GM10248 (cell line): ENCODE data around the gene ZNF563.
"Not testable (repeated sequence)": the region's sequence is repeated elsewhere in the genome, so short reads cannot be mapped to it uniquely, and the experiment has no call there.

Experiments used
- CTCF ChIA-PET: fragments of 300-600 bp; sonication (Branson Sonifier 250); formaldehyde crosslinking; extraction: SDS; loops from one replicate; lab custom pipeline; 2021; ENCODE audit warnings: antibody characterized with exemption; lab: Yijun Ruan, JAX
- POLR2A ChIA-PET: fragments of 350-650 bp; sonication (Branson Sonifier 250); formaldehyde crosslinking; extraction: SDS; loops from one replicate; lab custom pipeline; 2020; ENCODE audit warnings: antibody characterized with exemption; lab: Yijun Ruan, JAX
- DNase-seq: peaks from one replicate; pipeline ENCODE4 v3.0.0; 2012; ENCODE audit errors: extremely low spot score
- TF ChIP-seq, protein P1 (sequence below): IDR thresholded peaks from 2 replicates; pipeline ENCODE4 v1.5.1; 2012; ENCODE audit warnings: mild to moderate bottlenecking, low read depth; ENCODE audit errors: extremely low read depth, missing control alignments, control extremely low read depth

The ZNF563 gene

DNA sequence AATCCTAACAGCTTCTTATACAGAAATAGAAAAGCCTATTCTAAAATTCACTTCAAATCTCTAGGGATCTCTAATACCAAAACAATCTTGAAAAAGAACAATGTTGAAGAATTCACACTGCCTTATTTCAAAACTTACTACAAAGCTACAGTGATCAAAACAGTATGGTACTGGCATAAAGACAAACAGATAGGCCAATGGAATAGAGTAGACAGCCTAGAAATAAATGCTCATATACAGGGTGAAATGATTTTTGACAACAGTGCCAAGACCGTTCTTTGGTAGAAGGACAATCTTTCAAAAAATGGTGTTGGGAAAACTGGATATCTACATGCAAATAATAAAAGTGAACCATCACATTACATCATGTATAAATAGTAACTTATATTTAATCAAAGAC, 11.8 kb upstream of the ZNF563 start:
- TF ChIP-seq, protein P1, sequence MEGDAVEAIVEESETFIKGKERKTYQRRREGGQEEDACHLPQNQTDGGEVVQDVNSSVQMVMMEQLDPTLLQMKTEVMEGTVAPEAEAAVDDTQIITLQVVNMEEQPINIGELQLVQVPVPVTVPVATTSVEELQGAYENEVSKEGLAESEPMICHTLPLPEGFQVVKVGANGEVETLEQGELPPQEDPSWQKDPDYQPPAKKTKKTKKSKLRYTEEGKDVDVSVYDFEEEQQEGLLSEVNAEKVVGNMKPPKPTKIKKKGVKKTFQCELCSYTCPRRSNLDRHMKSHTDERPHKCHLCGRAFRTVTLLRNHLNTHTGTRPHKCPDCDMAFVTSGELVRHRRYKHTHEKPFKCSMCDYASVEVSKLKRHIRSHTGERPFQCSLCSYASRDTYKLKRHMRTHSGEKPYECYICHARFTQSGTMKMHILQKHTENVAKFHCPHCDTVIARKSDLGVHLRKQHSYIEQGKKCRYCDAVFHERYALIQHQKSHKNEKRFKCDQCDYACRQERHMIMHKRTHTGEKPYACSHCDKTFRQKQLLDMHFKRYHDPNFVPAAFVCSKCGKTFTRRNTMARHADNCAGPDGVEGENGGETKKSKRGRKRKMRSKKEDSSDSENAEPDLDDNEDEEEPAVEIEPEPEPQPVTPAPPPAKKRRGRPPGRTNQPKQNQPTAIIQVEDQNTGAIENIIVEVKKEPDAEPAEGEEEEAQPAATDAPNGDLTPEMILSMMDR, result no peak
- ChIA-PET CTCF (interaction anchor here (1.6 kb wide), 1 partner anchor 12 kb away, joined by 4 read pairs; the partner anchor contains the start of gene ZNF563), POLR2A (no interaction called here)
- no peak for DNase-seq

DNA sequence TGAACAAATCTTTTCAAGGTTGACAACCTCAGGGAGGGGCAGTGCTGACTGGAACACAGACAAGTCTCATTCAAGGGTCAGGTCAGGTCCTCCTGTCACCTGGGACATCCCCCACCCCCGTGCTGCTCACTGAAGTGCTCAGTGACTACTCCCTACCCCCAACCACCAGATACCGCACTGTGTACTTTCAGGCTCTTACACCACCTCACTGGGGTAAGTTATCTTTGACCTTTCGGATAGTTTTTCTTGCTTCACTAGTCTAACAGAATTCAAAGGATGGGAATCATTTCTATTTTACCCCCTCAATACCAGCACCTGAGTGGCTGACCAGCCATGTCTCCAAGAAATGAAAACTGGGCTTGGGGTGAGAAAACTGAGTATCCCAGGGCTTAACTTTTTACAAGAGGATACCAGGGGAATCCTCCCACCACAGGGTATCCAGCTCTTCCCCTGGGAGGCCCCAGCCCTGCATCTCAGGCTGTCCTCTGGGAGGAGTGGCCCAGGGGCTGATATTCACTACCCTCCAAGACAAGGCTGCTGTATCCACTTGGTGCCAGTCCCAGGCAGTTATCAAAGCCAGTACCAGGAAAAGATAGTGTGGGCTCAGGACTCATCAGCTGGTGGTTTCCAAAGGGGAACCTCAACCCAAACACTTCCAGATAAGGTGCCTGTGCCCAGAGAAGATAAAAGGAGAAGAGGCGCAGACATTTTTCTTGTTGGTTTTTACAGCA, 2.1 kb downstream of the ZNF563 start:
- peak; percentile 85 for DNase-seq
- ChIA-PET POLR2A (no interaction called here), CTCF (interaction anchor here (1.0 to 1.5 kb wide), 2 partner anchors 29 to 271 kb away, joined by 3 to 4 read pairs; no protein-coding TSS in a partner anchor)
- TF ChIP-seq, protein P1, result no peak

DNA sequence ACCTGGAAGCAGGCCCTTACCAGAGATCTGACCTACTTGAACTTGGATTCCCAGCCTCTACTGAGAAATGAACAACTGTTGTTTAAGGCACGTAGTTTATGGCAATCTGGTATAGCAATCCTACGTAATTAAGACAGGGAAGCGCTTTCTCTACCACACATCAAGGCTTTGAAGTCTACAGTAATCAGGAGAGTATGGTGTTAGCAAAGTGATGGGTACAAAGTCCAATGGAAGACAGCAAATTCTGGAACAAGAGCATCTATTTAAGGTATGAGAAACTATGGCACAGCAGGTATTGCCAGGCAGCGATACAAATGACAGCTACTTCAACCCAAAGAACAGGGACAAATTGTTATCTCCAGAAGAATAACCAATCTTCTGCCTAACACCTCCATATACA, 3.1 kb downstream of the ZNF563 start:
- POLR2A ChIA-PET, result no interaction called here
- DNase-seq, result no peak
- CTCF ChIA-PET, result interaction anchor here (1.0 kb wide), 1 partner anchor 30 kb away, joined by 3 read pairs; no protein-coding TSS in a partner anchor
- TF ChIP-seq, protein P1, result no peak

DNA sequence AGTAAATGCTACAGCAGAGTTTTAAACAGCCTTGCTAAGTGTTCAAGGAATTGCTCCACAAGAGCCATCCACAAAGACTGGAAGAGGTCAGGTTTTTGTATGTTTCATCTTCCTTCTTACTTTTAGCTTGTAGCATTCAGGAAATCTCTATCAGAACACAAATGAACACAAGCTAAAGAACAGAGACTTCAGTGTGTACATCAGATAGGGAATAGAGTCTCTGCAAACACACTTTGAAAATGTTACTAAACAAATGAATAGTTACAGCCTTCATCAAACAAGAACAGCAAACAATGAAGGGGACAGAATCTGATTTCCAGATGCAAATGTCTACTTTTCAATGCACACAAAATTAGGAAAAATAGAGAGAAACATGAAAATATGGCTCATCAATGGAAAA, 7.7 kb downstream of the ZNF563 start:
- CTCF ChIA-PET, result no interaction called here
- POLR2A ChIA-PET, result no interaction called here
- TF ChIP-seq, protein P1, result no peak
- no peak for DNase-seq

DNA sequence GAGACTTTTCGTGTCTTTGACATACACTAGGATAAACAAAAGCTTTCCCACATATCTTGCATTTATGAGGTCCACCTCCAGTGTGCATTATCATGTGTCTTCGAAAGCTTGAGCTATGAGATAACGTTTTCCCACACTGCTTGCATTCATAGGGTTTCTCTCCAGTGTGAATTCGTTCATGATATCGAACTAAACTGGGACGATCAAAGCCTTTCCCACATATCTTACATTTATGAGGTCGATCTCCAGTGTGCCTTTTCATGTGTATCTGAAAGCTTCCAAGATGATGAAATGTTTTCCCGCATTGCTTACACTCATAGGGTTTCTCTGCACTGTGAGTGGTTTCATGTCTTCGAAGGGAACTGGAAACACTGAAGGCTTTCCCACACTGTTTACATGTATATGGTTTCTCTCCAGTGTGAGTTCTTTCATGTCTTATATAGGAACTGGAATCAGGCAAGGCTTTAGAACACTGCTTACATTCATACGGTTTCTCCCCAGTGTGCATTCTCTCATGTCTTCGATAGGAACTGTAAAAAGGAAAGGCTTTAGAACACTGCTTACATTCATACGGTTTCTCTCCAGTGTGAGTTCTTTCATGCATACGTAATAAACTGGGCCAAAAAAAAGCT, 14.5 kb downstream of the ZNF563 start:
- TF ChIP-seq, protein P1, result no peak
- CTCF ChIA-PET, result no interaction called here
- DNase-seq, result no peak
- POLR2A ChIA-PET, result no interaction called here

DNA sequence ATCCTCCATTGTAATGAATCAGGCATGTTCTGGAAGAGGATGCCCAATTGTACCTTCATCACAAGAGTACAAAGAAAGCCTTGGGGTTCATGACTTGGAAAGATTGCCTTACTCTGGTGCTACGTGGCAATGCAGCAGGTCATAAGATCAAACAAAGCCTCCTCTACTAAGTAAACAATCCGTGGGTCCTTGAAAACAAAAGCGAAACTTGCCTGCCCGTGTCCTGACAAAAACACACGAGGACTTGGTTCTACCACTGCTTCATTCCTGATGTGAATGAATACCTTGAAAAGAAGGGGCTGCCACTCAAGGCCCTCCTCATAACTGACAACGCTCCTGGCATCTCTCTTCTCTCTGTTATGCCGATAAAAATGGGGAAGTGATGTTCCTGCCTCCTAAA, 18.9 kb downstream of the ZNF563 start:
- no peak for DNase-seq
- POLR2A ChIA-PET, result no interaction called here
- TF ChIP-seq, protein P1, result no peak
- CTCF ChIA-PET, result no interaction called here

DNA sequence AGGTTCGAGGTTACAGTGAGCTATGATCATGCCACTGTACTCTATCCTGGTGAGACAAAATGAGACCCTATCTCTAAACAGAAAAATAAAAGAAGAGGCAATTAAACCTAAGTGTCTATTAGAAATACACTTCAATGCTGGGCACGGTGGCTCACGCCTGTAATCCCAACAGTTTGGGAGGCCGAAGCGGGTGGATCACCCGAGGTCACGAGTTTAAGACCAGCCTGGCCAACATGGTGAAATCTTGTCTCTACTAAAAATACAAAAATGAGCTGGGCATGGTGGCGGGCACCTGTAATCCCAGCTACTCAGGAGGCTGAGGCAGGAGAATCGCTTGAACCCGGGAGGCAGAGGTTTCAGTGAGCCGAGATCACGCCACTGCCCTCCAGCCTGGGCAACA, 24.5 kb downstream of the ZNF563 start:
- CTCF ChIA-PET, POLR2A ChIA-PET, DNase-seq: not testable (repeated sequence)
